ENCODE measurements around the gene RHOT2. TPM values are rescaled to one million over a fixed set of nuclear protein-coding genes. Genes with fewer than 3 reads are reported as not detected.

Gene RHOT2
- total RNA-seq, 1 donor from 2014 or later = 57.9 TPM

GRCh38 chr16:631808-632358 lies 36.0 kb upstream of the RHOT2 start:
- no peak for ATAC-seq
- DNase-seq (ENCODE audit: low spot score) = no peak

DNA sequence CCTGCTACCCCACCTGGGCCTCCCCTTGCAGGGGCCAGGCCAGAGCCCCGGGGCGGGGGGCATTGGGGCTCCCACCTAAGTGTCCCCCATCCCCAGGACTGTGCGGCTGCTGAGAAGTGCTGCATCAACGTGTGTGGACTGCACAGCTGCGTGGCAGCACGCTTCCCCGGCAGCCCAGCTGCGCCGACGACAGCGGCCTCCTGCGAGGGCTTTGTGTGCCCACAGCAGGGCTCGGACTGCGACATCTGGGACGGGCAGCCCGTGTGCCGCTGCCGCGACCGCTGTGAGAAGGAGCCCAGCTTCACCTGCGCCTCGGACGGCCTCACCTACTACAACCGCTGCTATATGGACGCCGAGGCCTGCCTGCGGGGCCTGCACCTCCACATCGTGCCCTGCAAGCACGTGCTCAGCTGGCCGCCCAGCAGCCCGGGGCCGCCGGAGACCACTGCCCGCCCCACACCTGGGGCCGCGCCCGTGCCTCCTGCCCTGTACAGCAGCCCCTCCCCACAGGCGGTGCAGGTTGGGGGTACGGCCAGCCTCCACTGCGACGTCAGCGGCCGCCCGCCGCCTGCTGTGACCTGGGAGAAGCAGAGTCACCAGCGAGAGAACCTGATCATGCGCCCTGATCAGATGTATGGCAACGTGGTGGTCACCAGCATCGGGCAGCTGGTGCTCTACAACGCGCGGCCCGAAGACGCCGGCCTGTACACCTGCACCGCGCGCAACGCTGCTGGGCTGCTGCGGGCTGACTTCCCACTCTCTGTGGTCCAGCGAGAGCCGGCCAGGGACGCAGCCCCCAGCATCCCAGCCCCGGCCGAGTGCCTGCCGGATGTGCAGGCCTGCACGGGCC lies 35.2 kb upstream of the RHOT2 start:
- no peak for ATAC-seq
- DNase-seq (ENCODE audit: low spot score) = peak; percentile 47

DNA sequence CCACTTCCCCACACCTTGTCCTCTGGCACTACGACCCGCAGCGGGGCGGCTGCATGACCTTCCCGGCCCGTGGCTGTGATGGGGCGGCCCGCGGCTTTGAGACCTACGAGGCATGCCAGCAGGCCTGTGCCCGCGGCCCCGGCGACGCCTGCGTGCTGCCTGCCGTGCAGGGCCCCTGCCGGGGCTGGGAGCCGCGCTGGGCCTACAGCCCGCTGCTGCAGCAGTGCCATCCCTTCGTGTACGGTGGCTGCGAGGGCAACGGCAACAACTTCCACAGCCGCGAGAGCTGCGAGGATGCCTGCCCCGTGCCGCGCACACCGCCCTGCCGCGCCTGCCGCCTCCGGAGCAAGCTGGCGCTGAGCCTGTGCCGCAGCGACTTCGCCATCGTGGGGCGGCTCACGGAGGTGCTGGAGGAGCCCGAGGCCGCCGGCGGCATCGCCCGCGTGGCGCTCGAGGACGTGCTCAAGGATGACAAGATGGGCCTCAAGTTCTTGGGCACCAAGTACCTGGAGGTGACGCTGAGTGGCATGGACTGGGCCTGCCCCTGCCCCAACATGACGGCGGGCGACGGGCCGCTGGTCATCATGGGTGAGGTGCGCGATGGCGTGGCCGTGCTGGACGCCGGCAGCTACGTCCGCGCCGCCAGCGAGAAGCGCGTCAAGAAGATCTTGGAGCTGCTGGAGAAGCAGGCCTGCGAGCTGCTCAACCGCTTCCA lies 34.4 kb upstream of the RHOT2 start:
- ATAC-seq (no peak), DNase-seq (ENCODE audit: low spot score) (peak; percentile 46)

DNA sequence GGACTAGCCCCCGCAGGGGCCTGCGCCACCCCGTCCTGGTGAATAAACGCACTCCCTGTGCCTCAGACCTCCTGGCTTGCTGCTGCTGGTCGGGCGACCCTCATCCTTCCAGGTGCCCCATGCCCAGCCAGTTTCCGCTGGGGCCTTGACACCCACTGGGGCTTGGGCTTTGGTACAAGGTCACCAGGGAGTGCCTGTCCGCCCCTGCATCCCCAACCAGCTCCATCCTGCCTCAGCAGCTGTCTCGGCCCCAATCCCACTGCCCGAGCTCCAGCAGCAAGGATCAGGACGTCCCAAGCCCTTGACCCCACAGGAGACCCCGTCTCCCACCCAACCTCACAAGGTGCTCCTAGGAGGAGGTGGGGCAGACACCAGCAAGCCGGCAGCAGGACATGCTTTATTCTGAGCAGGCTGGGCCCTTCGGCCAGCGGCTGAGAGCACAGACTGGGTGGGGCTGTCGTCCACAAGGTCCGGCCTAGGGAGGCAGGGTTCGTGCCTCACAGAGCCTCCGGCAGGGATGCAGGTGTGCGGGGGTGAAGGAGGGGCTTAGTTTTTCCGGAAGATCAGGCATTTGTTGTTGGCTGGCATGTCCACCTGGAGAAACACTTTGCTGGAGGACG lies 33.8 kb upstream of the RHOT2 start:
- ATAC-seq (no peak), DNase-seq (ENCODE audit: low spot score) (no peak)

GRCh38 chr16:634996-635395 lies 32.9 kb upstream of the RHOT2 start:
- DNase-seq (ENCODE audit: low spot score) = no peak

GRCh38 chr16:635573-636205 lies 32.2 kb upstream of the RHOT2 start:
- DNase-seq (ENCODE audit: low spot score) = peak; percentile 53
- no peak for ATAC-seq

More at GRCh38 chr16:634996-635395, 32.9 kb upstream of the RHOT2 start:
- ATAC-seq = no peak

GRCh38 chr16:636206-637080 lies 31.5 kb upstream of the RHOT2 start, which contains the start of gene METTL26:
TSS of gene METTL26 (minus strand) at chr16:636305. CDS start at chr16:636290, 15 bp downstream.
- DNase-seq (ENCODE audit: low spot score) (peak; percentile 96), ATAC-seq (peak; percentile 82)

DNA sequence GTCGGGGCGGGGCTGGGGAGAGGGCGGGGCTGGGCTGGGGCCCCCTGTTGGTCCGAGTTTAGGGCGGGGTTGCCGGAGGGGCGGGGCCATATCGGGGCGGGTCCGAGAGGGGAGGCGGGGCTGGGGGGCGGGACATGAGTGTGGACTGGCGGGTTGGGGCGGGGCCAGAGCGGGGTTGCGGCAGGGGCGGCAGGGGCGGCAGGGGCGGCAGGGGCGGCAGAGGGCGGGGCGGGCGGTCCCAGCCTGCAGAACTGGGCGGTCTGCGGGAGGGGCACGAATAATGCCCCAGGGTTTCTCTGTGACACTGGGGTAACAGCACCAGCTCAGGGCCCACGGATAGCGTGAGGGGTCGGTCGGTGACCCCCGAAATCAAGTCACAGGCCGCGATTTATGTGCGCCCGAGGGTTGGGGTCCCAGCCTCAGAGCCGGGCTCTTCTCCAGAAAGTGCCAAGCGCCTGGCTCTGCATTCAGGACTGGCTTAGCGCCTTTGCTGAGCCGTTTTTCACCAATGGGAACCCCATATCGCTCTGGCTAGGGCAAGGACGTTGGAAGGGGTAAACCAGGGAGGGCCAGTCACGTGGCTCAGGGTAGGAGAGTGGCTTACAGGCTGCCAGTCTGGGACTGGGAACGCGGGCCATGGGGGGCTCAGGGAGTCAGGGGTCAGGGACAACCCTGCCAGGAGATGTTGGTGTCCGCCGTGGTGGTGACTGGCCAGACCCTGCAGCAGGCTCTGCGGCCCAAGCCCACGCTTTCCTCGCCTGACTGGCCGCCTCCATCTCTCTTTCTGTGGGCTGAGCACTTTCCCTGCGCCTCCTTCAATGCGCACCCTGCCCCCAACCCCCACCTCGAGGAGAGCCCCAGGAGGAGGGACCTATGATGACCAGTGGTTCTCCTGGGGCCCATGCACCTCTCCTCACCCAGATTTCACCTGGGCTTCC lies 30.6 kb upstream of the RHOT2 start:
- DNase-seq (ENCODE audit: low spot score) (no peak), ATAC-seq (peak; percentile 75)

DNA sequence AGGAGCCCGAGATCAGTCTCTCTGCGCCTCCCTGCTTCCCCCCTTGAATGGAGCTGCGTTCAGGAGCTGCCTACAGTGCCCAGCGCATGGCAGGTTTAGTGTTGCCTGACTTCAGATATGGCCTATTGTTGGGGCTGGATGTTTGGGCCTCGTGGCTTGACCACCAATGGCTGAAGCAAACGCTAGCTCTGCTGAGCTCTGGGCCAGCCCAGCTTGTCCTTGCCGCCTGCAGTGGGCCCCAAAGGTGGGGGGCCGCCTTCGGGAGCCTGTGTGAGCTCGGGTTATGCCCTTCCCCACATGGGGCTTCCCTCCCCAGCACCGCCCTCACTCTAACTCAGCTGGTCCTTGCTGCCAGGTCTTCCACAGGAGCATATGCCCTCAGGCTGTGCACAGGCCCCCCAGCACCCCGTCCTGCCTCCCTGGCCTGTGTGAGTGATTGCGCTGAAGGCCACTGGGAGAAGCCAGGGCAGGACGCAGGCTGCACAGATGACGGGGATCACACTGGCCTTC lies 29.8 kb upstream of the RHOT2 start:
- ATAC-seq = no peak
- no peak for DNase-seq (ENCODE audit: low spot score)

GRCh38 chr16:638836-639235 lies 29.1 kb upstream of the RHOT2 start:
- ATAC-seq = no peak
- no peak for DNase-seq (ENCODE audit: low spot score)

DNA sequence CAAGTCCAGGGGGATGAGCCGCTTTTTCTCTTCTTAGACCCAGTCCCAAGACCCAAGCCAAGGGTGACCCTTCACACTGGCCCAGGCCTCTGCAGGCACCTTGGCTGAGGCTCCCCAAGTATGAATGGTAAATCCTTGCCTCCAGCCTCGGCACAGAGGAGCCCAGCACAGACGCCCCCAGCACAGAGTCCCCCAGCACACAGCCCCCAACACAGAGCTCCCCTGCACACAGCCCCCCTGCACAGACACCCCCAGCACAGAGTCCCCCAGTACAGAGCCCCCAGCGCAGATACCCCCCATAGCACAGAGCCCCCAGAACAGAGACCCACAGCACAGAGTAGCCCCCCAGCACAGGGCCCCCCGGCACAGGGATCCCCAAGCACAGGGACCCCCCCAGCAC lies 27.3 kb upstream of the RHOT2 start:
- ATAC-seq = no peak
- no peak for DNase-seq (ENCODE audit: low spot score)

- peak; percentile 95 for DNase-seq (ENCODE audit: low spot score)
- ATAC-seq = peak; percentile 64
Measured at GRCh38 chr16:641326-642188, 26.4 kb upstream of the RHOT2 start, which contains the start of gene MCRIP2. TSS of gene MCRIP2 (plus strand) at chr16:641828. CDS start at chr16:641992, 164 bp downstream.

GRCh38 chr16:642189-643049 lies 25.5 kb upstream of the RHOT2 start:
- peak; percentile 86 for DNase-seq (ENCODE audit: low spot score)
- peak; percentile 54 for ATAC-seq

DNA sequence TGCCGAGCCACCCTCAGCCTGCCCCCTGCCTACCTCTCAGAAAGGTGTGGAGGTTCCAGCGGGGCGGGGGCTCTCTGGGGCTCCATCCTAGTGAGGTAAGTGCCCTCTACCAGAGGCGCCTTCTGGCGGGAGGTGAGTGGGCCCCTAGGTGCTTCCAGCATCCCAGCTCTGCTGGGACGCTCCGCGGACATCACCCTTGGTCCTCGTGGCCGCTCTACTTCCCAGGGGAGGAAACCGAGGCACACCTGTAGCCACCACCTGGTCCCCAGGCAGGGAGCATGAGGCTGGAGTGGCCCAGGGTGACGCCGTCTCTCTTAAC lies 24.9 kb upstream of the RHOT2 start:
- DNase-seq (ENCODE audit: low spot score) = no peak
- no peak for ATAC-seq

- ATAC-seq (no peak), DNase-seq (ENCODE audit: low spot score) (no peak)
Measured at GRCh38 chr16:644556-644955, 23.4 kb upstream of the RHOT2 start.

DNA sequence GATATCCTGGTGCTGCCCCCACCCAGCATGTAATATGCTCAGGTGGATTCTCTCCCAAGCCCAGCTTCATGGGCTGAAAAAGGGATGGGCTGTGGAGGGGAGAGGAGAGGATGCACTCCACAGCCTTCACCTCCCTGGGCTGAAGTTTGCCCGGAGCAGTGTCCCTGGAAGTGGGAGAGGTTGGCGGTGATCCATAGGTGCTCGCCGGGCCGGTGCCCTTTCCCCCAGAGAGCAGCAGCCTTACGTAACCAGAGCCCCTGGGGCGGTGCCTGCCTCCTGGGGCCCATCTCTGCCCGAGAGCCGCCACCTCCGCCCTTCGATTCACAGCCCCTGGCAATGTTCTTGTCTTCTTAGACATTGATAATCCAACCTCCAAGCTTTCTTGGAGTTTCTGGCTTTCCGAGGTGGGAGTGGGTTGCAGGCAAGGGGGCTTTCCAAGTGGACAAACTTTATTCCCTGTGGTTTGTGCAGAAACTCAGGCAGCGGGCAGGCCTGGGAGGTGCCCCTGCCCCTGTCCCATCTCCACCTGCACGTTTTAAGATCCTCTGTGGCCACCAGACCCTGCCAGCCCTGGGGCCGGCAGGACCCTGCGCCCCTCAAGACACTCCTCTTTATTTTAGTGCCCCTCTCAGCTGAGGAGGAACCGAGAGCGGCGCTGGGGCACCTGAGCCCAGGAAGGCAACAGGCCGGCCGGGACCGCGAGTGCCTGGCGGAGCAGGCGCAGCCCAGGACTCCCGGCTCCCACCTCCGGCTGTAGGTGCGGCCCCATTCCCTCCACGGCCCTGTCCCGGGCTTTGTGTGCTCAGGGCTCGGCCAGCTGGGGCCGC lies 21.9 kb upstream of the RHOT2 start:
- peak; percentile 16 for ATAC-seq
- peak; percentile 93 for DNase-seq (ENCODE audit: low spot score)
